Measurements from ENCODE around the gene SLC6A12. TPM values are rescaled to one million over a fixed set of nuclear protein-coding genes. Genes with fewer than 3 reads are reported as not detected.

SLC6A12 gene
- total RNA-seq, 1 experiment from 2014 or later: 0.79 TPM

DNA sequence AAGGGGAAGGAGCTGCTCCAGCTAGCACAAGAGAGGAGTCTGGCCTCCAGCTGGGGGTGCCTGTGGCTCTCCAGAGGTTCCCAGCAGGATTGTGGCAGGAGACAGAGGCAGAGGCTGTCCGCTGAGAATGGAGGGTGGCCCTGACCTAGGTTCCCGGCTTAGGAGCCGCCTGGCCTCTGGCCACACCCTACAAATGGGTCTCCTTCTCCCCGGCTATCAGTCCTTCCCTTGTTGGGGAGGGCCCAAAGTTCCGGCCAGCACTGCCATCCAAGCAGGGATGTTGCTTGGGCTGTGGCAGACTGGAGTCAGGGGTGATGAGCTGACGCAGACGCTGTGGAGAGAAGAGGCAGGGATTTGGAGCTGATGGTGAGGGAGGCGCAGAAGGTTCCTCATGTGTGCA, 23.1 kb downstream of the SLC6A12 start (continued):
- TF ChIP-seq KAT7 (CRISPR knock-in tag; IDR thresholded peaks at IDR 0.05; ENCODE audit: borderline replicate concordance) (no peak), ZBTB21 (CRISPR knock-in tag; IDR thresholded peaks at IDR 0.05; ENCODE audit: borderline replicate concordance) (no peak)
- TF ChIP-seq, protein P1, sequence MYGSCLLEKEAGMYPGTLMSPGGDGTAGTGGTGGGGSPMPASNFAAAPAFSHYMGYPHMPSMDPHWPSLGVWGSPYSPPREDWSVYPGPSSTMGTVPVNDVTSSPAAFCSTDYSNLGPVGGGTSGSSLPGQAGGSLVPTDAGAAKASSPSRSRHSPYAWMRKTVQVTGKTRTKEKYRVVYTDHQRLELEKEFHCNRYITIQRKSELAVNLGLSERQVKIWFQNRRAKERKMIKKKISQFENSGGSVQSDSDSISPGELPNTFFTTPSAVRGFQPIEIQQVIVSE (CRISPR knock-in tag; IDR thresholded peaks at IDR 0.05; ENCODE audit: borderline replicate concordance): no peak

DNA sequence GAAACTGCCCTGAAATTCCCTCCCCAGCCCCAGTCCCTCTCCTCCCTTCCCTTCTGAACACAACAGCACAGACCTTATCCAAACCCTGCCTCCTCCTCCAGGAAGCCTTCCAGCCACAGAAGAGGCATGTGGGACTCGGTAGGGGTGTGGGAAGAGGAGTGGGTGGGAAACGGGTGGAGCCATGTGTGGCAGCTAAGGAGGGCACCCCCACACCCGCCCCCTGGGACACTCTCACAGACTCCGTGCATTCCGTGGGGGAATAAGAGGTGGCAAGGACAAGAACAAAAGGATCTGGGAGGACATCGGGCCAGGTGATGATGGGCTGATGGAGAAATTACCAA, 24.4 kb downstream of the SLC6A12 start:
- ATAC-seq (no peak), DNase-seq (ENCODE audit: low spot score) (no peak)
- Mint-ChIP-seq H3K27ac (no peak overlapping the region), H3K36me3 (0 out of 2 replicates have a peak, but pooled peaks cover 3% of the 10 kb centered on the region), H3K4me3 (no peak overlapping the region), H3K4me1 (no peaks in the 10 kb centered on the region), H3K9me3 (peaks cover 6% of the 10 kb centered on the region), H3K27me3 (ENCODE audit: low read depth) (peaks cover 45% of the 10 kb centered on the region)
- TF ChIP-seq PRRX2 (CRISPR knock-in tag; IDR thresholded peaks at IDR 0.05) (no peak), TCF7 (CRISPR knock-in tag; IDR thresholded peaks at IDR 0.05; ENCODE audit: low read depth) (no peak), SP1 (CRISPR knock-in tag; conservative IDR thresholded peaks at IDR 0.05) (no peak), EMX1 (CRISPR knock-in tag; IDR thresholded peaks at IDR 0.05) (no peak), CBFB (CRISPR knock-in tag; IDR thresholded peaks at IDR 0.05; ENCODE audit: low read depth) (no peak), KAT7 (CRISPR knock-in tag; IDR thresholded peaks at IDR 0.05; ENCODE audit: borderline replicate concordance) (no peak), SMAD4 (CRISPR knock-in tag; IDR thresholded peaks at IDR 0.05) (no peak), FOXK1 (CRISPR knock-in tag; IDR thresholded peaks at IDR 0.05) (no peak)
- TF ChIP-seq, protein P2, sequence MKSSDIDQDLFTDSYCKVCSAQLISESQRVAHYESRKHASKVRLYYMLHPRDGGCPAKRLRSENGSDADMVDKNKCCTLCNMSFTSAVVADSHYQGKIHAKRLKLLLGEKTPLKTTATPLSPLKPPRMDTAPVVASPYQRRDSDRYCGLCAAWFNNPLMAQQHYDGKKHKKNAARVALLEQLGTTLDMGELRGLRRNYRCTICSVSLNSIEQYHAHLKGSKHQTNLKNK (CRISPR knock-in tag; IDR thresholded peaks at IDR 0.05): no peak
- TF ChIP-seq, protein P3, sequence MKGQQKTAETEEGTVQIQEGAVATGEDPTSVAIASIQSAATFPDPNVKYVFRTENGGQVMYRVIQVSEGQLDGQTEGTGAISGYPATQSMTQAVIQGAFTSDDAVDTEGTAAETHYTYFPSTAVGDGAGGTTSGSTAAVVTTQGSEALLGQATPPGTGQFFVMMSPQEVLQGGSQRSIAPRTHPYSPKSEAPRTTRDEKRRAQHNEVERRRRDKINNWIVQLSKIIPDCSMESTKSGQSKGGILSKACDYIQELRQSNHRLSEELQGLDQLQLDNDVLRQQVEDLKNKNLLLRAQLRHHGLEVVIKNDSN (CRISPR knock-in tag; IDR thresholded peaks at IDR 0.05): no peak
- TF ChIP-seq, protein P4, sequence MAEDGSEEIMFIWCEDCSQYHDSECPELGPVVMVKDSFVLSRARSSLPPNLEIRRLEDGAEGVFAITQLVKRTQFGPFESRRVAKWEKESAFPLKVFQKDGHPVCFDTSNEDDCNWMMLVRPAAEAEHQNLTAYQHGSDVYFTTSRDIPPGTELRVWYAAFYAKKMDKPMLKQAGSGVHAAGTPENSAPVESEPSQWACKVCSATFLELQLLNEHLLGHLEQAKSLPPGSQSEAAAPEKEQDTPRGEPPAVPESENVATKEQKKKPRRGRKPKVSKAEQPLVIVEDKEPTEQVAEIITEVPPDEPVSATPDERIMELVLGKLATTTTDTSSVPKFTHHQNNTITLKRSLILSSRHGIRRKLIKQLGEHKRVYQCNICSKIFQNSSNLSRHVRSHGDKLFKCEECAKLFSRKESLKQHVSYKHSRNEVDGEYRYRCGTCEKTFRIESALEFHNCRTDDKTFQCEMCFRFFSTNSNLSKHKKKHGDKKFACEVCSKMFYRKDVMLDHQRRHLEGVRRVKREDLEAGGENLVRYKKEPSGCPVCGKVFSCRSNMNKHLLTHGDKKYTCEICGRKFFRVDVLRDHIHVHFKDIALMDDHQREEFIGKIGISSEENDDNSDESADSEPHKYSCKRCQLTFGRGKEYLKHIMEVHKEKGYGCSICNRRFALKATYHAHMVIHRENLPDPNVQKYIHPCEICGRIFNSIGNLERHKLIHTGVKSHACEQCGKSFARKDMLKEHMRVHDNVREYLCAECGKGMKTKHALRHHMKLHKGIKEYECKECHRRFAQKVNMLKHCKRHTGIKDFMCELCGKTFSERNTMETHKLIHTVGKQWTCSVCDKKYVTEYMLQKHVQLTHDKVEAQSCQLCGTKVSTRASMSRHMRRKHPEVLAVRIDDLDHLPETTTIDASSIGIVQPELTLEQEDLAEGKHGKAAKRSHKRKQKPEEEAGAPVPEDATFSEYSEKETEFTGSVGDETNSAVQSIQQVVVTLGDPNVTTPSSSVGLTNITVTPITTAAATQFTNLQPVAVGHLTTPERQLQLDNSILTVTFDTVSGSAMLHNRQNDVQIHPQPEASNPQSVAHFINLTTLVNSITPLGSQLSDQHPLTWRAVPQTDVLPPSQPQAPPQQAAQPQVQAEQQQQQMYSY (CRISPR knock-in tag; IDR thresholded peaks at IDR 0.05): no peak
- TF ChIP-seq, protein P5, sequence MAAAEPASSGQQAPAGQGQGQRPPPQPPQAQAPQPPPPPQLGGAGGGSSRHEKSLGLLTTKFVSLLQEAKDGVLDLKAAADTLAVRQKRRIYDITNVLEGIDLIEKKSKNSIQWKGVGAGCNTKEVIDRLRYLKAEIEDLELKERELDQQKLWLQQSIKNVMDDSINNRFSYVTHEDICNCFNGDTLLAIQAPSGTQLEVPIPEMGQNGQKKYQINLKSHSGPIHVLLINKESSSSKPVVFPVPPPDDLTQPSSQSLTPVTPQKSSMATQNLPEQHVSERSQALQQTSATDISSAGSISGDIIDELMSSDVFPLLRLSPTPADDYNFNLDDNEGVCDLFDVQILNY (CRISPR knock-in tag; IDR thresholded peaks at IDR 0.05): no peak
- TF ChIP-seq, protein P6, sequence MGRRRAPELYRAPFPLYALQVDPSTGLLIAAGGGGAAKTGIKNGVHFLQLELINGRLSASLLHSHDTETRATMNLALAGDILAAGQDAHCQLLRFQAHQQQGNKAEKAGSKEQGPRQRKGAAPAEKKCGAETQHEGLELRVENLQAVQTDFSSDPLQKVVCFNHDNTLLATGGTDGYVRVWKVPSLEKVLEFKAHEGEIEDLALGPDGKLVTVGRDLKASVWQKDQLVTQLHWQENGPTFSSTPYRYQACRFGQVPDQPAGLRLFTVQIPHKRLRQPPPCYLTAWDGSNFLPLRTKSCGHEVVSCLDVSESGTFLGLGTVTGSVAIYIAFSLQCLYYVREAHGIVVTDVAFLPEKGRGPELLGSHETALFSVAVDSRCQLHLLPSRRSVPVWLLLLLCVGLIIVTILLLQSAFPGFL (CRISPR knock-in tag; IDR thresholded peaks at IDR 0.05; ENCODE audit: borderline replicate concordance): no peak
- CTCF ChIA-PET: interaction anchor here (1.0 to 4.2 kb wide), 13 partner anchors 10 to 84 kb away, joined by 3 to 52 read pairs (median 8); no protein-coding TSS in a partner anchor
- POLR2A ChIA-PET: no interaction called here
